ENCODE results near the gene LANCL2. TPM values are rescaled to one million over a fixed set of nuclear protein-coding genes. Genes with fewer than 3 reads are reported as not detected.

LANCL2 gene
- total and polyA plus RNA-seq, 9 of the 15 experiments (the other 6 are each of a cell fraction or from before 2014, with no cell fraction given) = 5.3 to 18.5 (median 13.5) TPM

DNA sequence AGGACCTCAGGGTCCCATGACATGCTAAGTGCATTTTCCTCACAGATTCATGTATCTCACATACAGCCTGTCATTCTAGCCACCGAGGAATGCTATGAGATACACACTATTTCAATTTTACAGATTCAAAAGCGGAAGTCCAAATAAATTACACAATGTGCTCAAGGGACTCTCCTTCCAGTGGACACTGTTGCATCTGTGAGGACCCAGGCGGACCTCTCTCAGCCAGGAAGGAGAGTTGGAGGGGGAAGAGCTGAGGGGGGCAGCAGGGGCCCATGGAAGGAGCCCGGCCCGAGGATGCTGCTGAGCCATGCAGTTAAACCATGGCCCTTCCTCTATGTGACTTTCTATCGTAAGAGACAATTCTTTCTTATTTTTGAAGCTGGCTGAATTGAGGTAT lies 113.6 kb downstream of the LANCL2 start (continued):
- TF ChIP-seq, protein P1, sequence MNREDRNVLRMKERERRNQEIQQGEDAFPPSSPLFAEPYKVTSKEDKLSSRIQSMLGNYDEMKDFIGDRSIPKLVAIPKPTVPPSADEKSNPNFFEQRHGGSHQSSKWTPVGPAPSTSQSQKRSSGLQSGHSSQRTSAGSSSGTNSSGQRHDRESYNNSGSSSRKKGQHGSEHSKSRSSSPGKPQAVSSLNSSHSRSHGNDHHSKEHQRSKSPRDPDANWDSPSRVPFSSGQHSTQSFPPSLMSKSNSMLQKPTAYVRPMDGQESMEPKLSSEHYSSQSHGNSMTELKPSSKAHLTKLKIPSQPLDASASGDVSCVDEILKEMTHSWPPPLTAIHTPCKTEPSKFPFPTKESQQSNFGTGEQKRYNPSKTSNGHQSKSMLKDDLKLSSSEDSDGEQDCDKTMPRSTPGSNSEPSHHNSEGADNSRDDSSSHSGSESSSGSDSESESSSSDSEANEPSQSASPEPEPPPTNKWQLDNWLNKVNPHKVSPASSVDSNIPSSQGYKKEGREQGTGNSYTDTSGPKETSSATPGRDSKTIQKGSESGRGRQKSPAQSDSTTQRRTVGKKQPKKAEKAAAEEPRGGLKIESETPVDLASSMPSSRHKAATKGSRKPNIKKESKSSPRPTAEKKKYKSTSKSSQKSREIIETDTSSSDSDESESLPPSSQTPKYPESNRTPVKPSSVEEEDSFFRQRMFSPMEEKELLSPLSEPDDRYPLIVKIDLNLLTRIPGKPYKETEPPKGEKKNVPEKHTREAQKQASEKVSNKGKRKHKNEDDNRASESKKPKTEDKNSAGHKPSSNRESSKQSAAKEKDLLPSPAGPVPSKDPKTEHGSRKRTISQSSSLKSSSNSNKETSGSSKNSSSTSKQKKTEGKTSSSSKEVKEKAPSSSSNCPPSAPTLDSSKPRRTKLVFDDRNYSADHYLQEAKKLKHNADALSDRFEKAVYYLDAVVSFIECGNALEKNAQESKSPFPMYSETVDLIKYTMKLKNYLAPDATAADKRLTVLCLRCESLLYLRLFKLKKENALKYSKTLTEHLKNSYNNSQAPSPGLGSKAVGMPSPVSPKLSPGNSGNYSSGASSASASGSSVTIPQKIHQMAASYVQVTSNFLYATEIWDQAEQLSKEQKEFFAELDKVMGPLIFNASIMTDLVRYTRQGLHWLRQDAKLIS (CRISPR knock-in tag; IDR thresholded peaks at IDR 0.05) = no peak
- no peak for TF ChIP-seq CBX1 (IDR thresholded peaks at IDR 0.05; ENCODE audit: low read depth)
- no peak for TF ChIP-seq HDAC8 (tag; IDR thresholded peaks at IDR 0.05)

DNA sequence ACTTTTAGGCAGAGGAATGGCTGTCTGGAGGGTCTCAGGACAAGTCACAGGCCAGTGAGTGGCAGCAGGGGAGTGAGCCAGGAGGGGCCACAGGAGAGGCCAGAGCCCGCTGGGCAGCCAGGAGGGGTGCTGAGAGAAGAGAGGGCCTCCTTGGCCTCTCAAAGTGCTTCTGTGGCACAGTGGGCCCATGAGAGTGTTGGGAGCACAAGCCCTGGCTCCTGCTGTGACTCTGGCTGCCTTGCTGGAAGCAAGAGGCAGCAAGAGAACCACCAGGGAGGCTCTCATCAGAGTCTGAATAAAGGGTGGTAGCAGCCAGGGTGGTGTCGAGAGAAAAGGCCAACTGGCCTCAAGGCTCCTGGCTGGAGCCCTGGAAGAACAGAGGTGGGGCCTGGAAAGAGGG lies 116.0 kb downstream of the LANCL2 start:
- POLR2A ChIA-PET = no interaction called here
- WGBS (ENCODE audit: insufficient coverage, low coverage, missing lambda C conversion rate) = 100% methylated on average over 2 of the region's 2 CpGs
- intact Hi-C loops (cut with micrococcal nuclease) = no loop called here

More for the DNA sequence above, 116.0 kb downstream of the LANCL2 start:
- FAIRE-seq (no peak), ATAC-seq (no peak), DNase-seq (ENCODE audit: extremely low read depth in 1 of 4, low spot score in 3 of 4) (no peak)
- H3K4me1 ChIP-seq (replicated peaks in 1 of 2; ENCODE audit: control insufficient read depth in 2 of 2, insufficient read depth in 2 of 2, low read length in 2 of 2) = peaks cover 3 to 6% of the 10 kb centered on the region in 2 experiments; a peak in 2 of 5 replicates
- H3K4me3 ChIP-seq = no peak overlapping the region
- no peak overlapping the region for H3K27ac ChIP-seq (ENCODE audit: extremely low read depth, low read depth, low read length)
- no peaks in the 10 kb centered on the region for H3K79me2 ChIP-seq (ENCODE audit: control insufficient read depth, insufficient read depth, low read length)
- CTCF ChIA-PET (ENCODE audit: low intra/inter-chr PET ratio) = no interaction called here
- no peaks in the 10 kb centered on the region for H4K20me1 ChIP-seq (replicated peaks; ENCODE audit: control insufficient read depth, insufficient read depth, low read length)
- no peaks in the 10 kb centered on the region for H3K9me1 ChIP-seq (ENCODE audit: control insufficient read depth, insufficient read depth, low read length)
- H3K27me3 ChIP-seq (ENCODE audit: control insufficient read depth in 2 of 2, insufficient read depth in 2 of 2, low read length in 2 of 2) = no peaks in the 10 kb centered on the region
- no peak overlapping the region for H3K4me2 ChIP-seq (ENCODE audit: insufficient read depth, low read length)
- no TSS peak for BruUV-seq (replicated peaks)
- peak overlapping the region in 1 of 2 experiments; percentile 52; a peak in 1 of 4 replicates for H3K9ac ChIP-seq (ENCODE audit: insufficient read depth in 1 of 2, low read depth in 2 of 2, low read length in 2 of 2)
- TF ChIP-seq LARP7 (IDR thresholded peaks at IDR 0.05) (no peak), TAF1 (IDR thresholded peaks at IDR 0.05; ENCODE audit: control insufficient read depth, extremely low read depth, insufficient read depth, low read length, severe bottlenecking) (no peak)
- TF ChIP-seq, protein P2, sequence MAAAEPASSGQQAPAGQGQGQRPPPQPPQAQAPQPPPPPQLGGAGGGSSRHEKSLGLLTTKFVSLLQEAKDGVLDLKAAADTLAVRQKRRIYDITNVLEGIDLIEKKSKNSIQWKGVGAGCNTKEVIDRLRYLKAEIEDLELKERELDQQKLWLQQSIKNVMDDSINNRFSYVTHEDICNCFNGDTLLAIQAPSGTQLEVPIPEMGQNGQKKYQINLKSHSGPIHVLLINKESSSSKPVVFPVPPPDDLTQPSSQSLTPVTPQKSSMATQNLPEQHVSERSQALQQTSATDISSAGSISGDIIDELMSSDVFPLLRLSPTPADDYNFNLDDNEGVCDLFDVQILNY (CRISPR knock-in tag; IDR thresholded peaks at IDR 0.05) = no peak
- peaks cover 4% of the 10 kb centered on the region; the same call in 1 of the 3 replicates for H3K36me3 ChIP-seq (ENCODE audit: control insufficient read depth, insufficient read depth, low read length)
- H2AFZ ChIP-seq (ENCODE audit: low read depth, low read length) = no peak overlapping the region
- in situ Hi-C loops (cut with MboI) = no loop called here
- no peaks in the 10 kb centered on the region for H3K9me3 ChIP-seq (replicated peaks; ENCODE audit: control insufficient read depth, insufficient read depth, low read depth, low read length)
